Lower lobe of right lung (tissue), 2 donors: ENCODE results near the gene SLC36A1. TPM values are rescaled to one million over a fixed set of nuclear protein-coding genes. Genes with fewer than 3 reads are reported as not detected.
A peak's percentile ranks its signal among the peaks of the same experiment; 100 is the strongest.

Experiments
- ATAC-seq, 2 donors: fragments of 200-7000 bp; cut with Tn5 transposase; one replicate each; pipeline ENCODE4 v1.9.1; 2020 to 2022; ENCODE audit warnings: mild to moderate bottlenecking in 2 of 2, moderate library complexity in 2 of 2
- DNase-seq: peaks from one replicate; pipeline ENCODE4 v3.0.0-alpha.2; 2020
- H3K27ac ChIP-seq: fragments of 200-600 bp; one replicate; pipeline ENCODE4 v1.8.0; 2022
- H3K27me3 ChIP-seq: fragments of 200-600 bp; one replicate; pipeline ENCODE4 v1.8.0; 2022; ENCODE audit warnings: low read depth
- H3K36me3 ChIP-seq: fragments of 200-600 bp; one replicate; pipeline ENCODE4 v1.8.0; 2022; ENCODE audit warnings: mild to moderate bottlenecking
- H3K4me1 ChIP-seq: fragments of 200-600 bp; one replicate; pipeline ENCODE4 v1.8.0; 2022
- H3K4me3 ChIP-seq: fragments of 200-600 bp; one replicate; pipeline ENCODE4 v1.8.0; 2022; ENCODE audit warnings: mild to moderate bottlenecking
- H3K9me3 ChIP-seq: fragments of 200-600 bp; one replicate; pipeline ENCODE4 v1.8.0; 2022
- intact Hi-C: fragments of 100-400 bp; cut with DNase I; formaldehyde crosslinking; loops from one replicate; pipeline ENCODE4 v1.11.0; 2022
- long read RNA-seq: library from polyadenylated mRNA; unstranded; transcript quantifications from one replicate; pipeline ENCODE4 v2.0.0, GENCODE V29; 2021
- total RNA-seq: library from RNA; stranded (reverse); fragmentation: NEBNext Ultra II Directional; extraction: Animal tissue kit (Norgen Biotek cat#: 25700); gene quantifications from one replicate; pipeline ENCODE4 v1.2.1, GENCODE V29; 2021
- TF ChIP-seq, protein P1 (sequence below): fragments of 200-600 bp; IDR thresholded peaks from one replicate; pipeline ENCODE4 v1.8.0; 2022; ENCODE audit warnings: antibody characterized with exemption, mild to moderate bottlenecking
- donor health status: DM: no; HTN: yes; CAD: no; lungs with severe emphysema.

The SLC36A1 gene
- total RNA-seq: 11.5 TPM
- long read RNA-seq, partial matches to known transcripts: 3 of 14 reads
- long read RNA-seq, other reads (novel, unspliced or antisense): 11 of 14 reads

DNA sequence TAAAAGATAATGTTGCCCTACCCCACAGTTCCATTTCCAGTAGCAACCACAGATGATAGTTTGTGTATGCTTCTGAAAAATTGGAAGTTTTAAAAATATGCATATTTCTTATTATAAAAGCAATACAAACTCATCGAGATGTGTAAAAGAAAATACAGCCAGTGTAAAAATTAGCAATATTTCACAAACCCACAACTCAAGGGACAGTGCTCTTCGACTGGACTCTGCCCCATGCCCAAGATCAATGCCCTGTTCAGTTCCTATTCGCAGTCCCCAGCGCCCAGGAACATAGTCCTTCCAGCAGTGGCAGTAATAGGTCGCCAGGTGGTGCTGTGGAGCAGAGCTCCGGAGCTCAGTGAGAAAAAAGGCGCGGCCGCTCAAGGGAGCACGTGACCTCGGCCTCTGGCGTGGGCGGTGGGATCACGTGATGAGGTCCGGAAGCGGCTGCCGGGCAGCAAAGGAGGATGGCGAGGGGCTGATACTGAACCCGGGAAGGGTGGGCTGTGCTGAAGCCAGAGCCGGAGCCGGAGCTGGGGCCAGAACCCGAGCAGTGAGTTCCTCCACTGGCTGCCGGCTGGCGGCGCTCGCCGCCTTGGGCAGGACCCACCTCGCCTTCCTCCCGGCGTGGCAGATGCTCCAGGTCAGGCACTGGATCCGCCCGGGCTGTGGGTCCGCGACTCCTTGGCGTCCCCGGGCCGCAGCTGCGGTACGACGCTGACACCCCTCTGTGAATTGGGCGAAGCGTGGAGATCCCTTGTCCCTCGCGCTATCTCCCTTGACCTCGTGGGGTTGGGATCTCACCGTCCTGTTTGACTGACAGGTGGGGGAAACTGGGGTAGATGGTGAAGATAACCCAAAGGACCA, at the start of gene SLC36A1:
Gene SLC36A1, plus strand, starts transcription at position 430 of the 864 bp plus-strand sequence. CDS start 11,190 bp downstream, outside the sequence.
- Histone ChIP-seq H3K27me3 (no peaks in the 10 kb centered on the region), H3K4me1 (peaks cover 21% of the 10 kb centered on the region), H3K4me3 (peak within 1 kb of the TSS; percentile 88), H3K27ac (peak within 1 kb of the TSS; percentile 70), H3K36me3 (no peaks in the 10 kb centered on the region), H3K9me3 (no peaks in the 10 kb centered on the region)
- peak; percentile 97 for DNase-seq
- intact Hi-C loops: loop anchor here (10.0 kb wide), 1 partner anchor 207 kb away; no protein-coding TSS in a partner anchor
- peak; percentile 98 to 100 for ATAC-seq
- TF ChIP-seq, protein P1, sequence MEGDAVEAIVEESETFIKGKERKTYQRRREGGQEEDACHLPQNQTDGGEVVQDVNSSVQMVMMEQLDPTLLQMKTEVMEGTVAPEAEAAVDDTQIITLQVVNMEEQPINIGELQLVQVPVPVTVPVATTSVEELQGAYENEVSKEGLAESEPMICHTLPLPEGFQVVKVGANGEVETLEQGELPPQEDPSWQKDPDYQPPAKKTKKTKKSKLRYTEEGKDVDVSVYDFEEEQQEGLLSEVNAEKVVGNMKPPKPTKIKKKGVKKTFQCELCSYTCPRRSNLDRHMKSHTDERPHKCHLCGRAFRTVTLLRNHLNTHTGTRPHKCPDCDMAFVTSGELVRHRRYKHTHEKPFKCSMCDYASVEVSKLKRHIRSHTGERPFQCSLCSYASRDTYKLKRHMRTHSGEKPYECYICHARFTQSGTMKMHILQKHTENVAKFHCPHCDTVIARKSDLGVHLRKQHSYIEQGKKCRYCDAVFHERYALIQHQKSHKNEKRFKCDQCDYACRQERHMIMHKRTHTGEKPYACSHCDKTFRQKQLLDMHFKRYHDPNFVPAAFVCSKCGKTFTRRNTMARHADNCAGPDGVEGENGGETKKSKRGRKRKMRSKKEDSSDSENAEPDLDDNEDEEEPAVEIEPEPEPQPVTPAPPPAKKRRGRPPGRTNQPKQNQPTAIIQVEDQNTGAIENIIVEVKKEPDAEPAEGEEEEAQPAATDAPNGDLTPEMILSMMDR: peak; percentile 97

DNA sequence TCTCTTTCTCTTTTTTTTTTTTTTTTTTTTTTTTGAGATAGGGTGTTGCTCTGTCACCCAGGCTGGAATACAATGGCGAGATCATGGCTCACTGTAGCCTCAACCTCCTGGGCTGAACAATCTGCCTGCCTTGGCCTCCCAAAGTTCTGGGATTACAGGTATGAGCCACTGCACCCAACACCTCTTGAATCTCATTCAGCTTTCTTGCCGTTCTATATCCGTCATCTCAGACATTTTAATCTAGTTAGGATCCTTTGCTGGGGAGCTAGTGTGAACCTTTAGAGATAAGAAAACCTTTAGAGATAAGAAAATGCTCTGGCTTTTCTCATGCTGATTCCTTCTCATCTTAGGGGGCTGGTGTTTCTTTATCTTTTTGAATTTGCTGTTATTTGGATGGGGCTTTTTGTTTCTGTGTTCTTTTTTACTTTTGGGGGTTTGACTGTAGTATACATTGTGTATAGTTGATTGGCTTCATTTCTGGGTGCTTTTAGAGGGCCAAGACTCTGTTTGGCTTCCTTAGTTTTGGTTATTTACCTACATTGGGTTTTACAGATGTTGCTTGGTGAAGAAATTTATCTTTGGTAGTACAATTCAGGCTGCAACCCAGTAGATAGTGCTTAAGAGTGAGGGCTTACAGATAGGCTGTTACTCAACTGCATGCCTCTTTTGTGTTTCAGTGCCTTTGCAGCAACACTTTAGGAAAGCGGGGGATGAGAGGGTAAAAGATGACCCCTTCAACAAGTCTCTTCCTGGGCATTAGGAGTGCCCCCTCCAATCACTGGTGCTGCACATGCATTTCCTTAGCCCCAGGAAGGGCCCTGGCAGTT, 41.9 kb upstream of the SLC36A1 start:
- TF ChIP-seq, protein P1: no peak

DNA sequence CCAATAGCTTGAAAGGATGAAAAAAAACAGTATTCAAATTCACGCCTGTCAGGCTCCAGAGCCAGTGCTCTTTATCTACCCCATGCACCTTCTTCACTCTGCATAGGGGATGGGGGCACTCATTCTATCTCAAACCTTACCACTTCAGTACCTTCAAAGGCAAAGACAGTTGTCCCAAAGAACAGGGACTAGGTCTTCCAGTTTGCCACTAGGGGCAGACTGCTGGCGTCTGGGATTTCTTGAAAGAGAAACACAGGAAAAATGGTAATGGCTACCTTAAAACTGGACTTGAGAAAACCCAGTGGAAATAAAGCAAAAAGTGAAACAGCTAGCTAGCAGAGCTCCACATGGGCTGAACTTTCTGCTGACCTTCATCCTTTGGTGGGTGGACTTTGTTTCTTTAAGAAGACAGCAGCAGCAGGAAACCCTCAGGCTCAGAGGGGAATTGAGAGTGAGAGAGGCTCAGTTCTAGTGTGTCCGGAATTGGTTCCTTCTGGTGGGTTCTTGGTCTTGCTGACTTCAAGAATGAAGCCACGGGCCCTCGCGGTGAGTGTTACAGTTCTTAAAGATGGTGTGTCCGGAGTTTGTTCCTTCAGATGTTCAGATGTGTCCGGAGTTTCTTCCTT, 41.0 kb upstream of the SLC36A1 start:
- intact Hi-C loops: no loop called here
- no peak for ATAC-seq

More for the DNA sequence above, 41.9 kb upstream of the SLC36A1 start:
- Histone ChIP-seq H3K4me3 (no peak overlapping the region), H3K4me1 (no peaks in the 10 kb centered on the region), H3K27ac (no peak overlapping the region), H3K27me3 (no peaks in the 10 kb centered on the region), H3K9me3 (no peaks in the 10 kb centered on the region), H3K36me3 (no peaks in the 10 kb centered on the region)
- ATAC-seq (no peak), DNase-seq (no peak)
- intact Hi-C loops: no loop called here

DNA sequence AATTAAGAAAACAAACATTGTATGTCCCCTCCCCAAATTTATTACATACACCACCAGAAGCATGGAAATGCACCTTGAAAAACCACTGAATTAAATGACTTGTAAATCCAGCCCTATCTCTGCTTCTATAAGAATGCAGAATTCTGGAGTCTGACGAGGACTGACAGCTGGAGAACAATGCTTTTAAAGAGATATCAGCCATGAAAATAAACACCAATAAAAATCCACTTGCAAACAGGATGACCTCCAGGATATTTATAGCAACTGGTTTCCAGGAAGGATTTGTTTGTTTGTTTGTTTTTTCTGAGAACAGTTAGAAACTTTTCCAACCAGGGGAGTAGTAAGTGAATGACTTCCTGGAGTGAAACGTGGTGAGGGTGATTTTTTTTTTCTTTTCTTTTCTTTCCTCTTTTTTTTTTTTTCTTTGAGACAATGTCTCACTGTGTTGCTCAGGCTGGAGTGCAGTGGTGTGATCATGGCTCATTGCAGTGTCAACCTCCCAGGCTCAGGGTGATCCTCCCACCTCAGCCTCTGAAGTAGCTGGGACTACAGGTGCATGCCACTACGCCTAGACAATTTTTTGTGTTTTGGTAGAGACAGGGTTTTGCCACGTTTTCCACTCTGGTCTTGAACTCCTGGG, 38.7 kb upstream of the SLC36A1 start:
- DNase-seq: no peak
- intact Hi-C loops: no loop called here
- Histone ChIP-seq H3K9me3 (no peaks in the 10 kb centered on the region), H3K27me3 (no peaks in the 10 kb centered on the region), H3K4me3 (no peak overlapping the region), H3K27ac (no peak overlapping the region), H3K36me3 (no peaks in the 10 kb centered on the region), H3K4me1 (no peaks in the 10 kb centered on the region)
- TF ChIP-seq, protein P1: no peak
- no peak for ATAC-seq

More for the DNA sequence above, 41.0 kb upstream of the SLC36A1 start:
- no peak for DNase-seq
- H3K9me3 ChIP-seq: no peaks in the 10 kb centered on the region
- H3K36me3 ChIP-seq: no peaks in the 10 kb centered on the region
- H3K27ac ChIP-seq: no peak overlapping the region
- H3K4me1 ChIP-seq: no peaks in the 10 kb centered on the region
- no peak overlapping the region for H3K4me3 ChIP-seq
- H3K27me3 ChIP-seq: no peaks in the 10 kb centered on the region
- TF ChIP-seq, protein P1: peak; percentile 39

DNA sequence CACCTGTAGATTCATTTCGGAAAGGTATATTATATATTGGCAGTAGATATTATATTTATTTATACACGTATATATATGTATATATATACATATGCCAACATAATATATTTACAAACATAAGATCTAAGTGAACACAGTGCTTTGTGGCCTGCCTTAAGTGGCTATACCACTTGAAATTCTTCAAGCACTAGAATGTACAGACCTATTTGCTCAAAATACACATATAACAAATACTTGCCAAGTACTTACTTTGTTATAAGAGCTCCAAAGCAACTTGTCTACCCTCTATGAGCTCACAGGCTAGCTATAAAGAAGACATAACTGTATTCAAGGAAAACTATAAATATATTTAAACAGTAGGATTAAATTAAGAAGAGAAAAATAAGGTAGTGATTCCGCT, 33.6 kb upstream of the SLC36A1 start:
- Histone ChIP-seq H3K9me3 (peaks cover 7% of the 10 kb centered on the region), H3K36me3 (no peaks in the 10 kb centered on the region), H3K4me3 (no peak overlapping the region), H3K27me3 (peaks cover 6% of the 10 kb centered on the region), H3K27ac (no peak overlapping the region), H3K4me1 (no peaks in the 10 kb centered on the region)
- TF ChIP-seq, protein P1: no peak
- no peak for DNase-seq
- ATAC-seq: no peak
- intact Hi-C loops: no loop called here
